ENCODE data around the gene S1PR4. TPM values are rescaled to one million over a fixed set of nuclear protein-coding genes. Genes with fewer than 3 reads are reported as not detected.

Gene S1PR4
- total and polyA plus RNA-seq, 9 of the 15 experiments (the other 6 are each of a cell fraction or from before 2014, with no cell fraction given): 0.27 TPM; not detected in 8

- intact Hi-C loops (cut with micrococcal nuclease) (loop anchor here (1.0 kb wide), 1 partner anchor 34 kb away; no protein-coding TSS in a partner anchor), in situ Hi-C loops (cut with MboI) (no loop called here)
- Histone ChIP-seq H4K20me1 (replicated peaks; ENCODE audit: control insufficient read depth, insufficient read depth, low read length) (no peaks in the 10 kb centered on the region), H3K4me3 (no peak overlapping the region), H2AFZ (ENCODE audit: low read depth, low read length) (no peak overlapping the region), H3K4me2 (ENCODE audit: insufficient read depth, low read length) (no peak overlapping the region), H3K27ac (ENCODE audit: extremely low read depth, low read depth, low read length) (no peak overlapping the region), H3K79me2 (ENCODE audit: control insufficient read depth, insufficient read depth, low read length) (no peaks in the 10 kb centered on the region), H3K9ac (ENCODE audit: insufficient read depth in 1 of 2, low read depth in 2 of 2, low read length in 2 of 2) (no peak overlapping the region), H3K9me1 (ENCODE audit: control insufficient read depth, insufficient read depth, low read length) (no peaks in the 10 kb centered on the region), H3K9me3 (replicated peaks; ENCODE audit: control insufficient read depth, insufficient read depth, low read depth, low read length) (no peaks in the 10 kb centered on the region; the same call in 1 of the 2 replicates), H3K4me1 (replicated peaks in 1 of 2; ENCODE audit: control insufficient read depth in 2 of 2, insufficient read depth in 2 of 2, low read length in 2 of 2) (peaks cover 13 to 26% of the 10 kb centered on the region in 2 experiments), H3K36me3 (ENCODE audit: control insufficient read depth, insufficient read depth, low read length) (no peaks in the 10 kb centered on the region), H3K27me3 (ENCODE audit: control insufficient read depth in 2 of 2, insufficient read depth in 2 of 2, low read length in 2 of 2) (no peaks in the 10 kb centered on the region)
- POLR2A ChIA-PET: interaction anchor here (0.8 to 1.2 kb wide), 3 partner anchors 15 to 394 kb away, joined by 3 read pairs; no protein-coding TSS in a partner anchor
- BruUV-seq (replicated peaks): no TSS peak
- peak; percentile 77 for FAIRE-seq
- CTCF ChIA-PET (ENCODE audit: low intra/inter-chr PET ratio): interaction anchor here (1.4 kb wide), 1 partner anchor 35 kb away, joined by 4 read pairs; no protein-coding TSS in a partner anchor
- WGBS (ENCODE audit: insufficient coverage, low coverage, missing lambda C conversion rate): 6% methylated on average over 1 of the region's 1 CpG
- peak in 1 of 4 experiments; percentile 57 for DNase-seq (ENCODE audit: extremely low read depth in 1 of 4, low spot score in 3 of 4)
- ATAC-seq: no peak
- no peak for TF ChIP-seq ZBTB9 (CRISPR knock-in tag; IDR thresholded peaks at IDR 0.05)
- no peak for TF ChIP-seq ZNF282 (CRISPR knock-in tag; IDR thresholded peaks at IDR 0.05)
- peak in 2 of 3 experiments; percentile 48 to 71; a peak in 4 of 6 replicates for TF ChIP-seq CTCF (IDR thresholded peaks at IDR 0.05 in 2 of 3, conservative IDR thresholded peaks at IDR 0.05 in 1 of 3; ENCODE audit: insufficient read depth in 2 of 3, low read depth in 1 of 3, low read length in 3 of 3)
- peak; percentile 39; the same call in 1 of the 2 replicates for TF ChIP-seq REST (IDR thresholded peaks at IDR 0.05; ENCODE audit: borderline replicate concordance)
- no peak for TF ChIP-seq REST (CRISPR knock-in tag; IDR thresholded peaks at IDR 0.05; ENCODE audit: low read depth)
- TF ChIP-seq SREBF2 (CRISPR knock-in tag; IDR thresholded peaks at IDR 0.05): no peak
- no peak for TF ChIP-seq KLF13 (tag; IDR thresholded peaks at IDR 0.05; ENCODE audit: borderline replicate concordance, low read depth)
- TF ChIP-seq DEAF1 (CRISPR knock-in tag; IDR thresholded peaks at IDR 0.05): 0 out of 2 replicates have a peak, but pooled peaks have one; percentile 15
Observed at GRCh38 chr19:3129112-3129511, 49.5 kb upstream of the S1PR4 start.

Measured in K562 (cell line).